Left lung (tissue), 10 donors: ENCODE data around the gene PKHD1. TPM values are rescaled to one million over a fixed set of nuclear protein-coding genes. Genes with fewer than 3 reads are reported as not detected.

ENCODE experiments used
- ATAC-seq: fragments of 200-7000 bp; cut with Tn5 transposase; one replicate; pipeline ENCODE4 v1.9.1; 2020; ENCODE audit warnings: moderate library complexity
- DNase-seq, 4 donors: peaks; one replicate each; pipeline ENCODE4 v3.0.0-alpha.2; 2013 to 2020
- H3K27ac ChIP-seq, 2 donors: fragments of 200-600 bp; sonication (generic) in 1 of 2; one replicate each; pipeline versions ENCODE4 v1.5.0 to v1.8.0; 2020 to 2021
- H3K27me3 ChIP-seq, 2 donors: fragments of 200-600 bp; sonication (generic) in 1 of 2; one replicate each; pipeline versions ENCODE4 v1.5.0 to v1.8.0; 2020 to 2021
- H3K36me3 ChIP-seq, 2 donors: fragments of 200-600 bp; sonication (generic) in 1 of 2; one replicate each; pipeline versions ENCODE4 v1.5.0 to v1.8.0; 2020 to 2021
- H3K4me1 ChIP-seq, 2 donors: fragments of 200-600 bp; one replicate each; pipeline ENCODE4 v1.8.0; 2021
- H3K4me3 ChIP-seq, 2 donors: fragments of 200-600 bp; sonication (generic) in 1 of 2; one replicate each; pipeline versions ENCODE4 v1.5.0 to v1.8.0; 2020 to 2021; ENCODE audit warnings: mild to moderate bottlenecking in 1 of 2
- H3K9me3 ChIP-seq, 2 donors: fragments of 200-600 bp; sonication (generic) in 1 of 2; one replicate each; pipeline versions ENCODE4 v1.5.0 to v1.8.0; 2020 to 2021
- intact Hi-C, 2 donors: fragments of 100-400 bp; cut with DNase I; formaldehyde crosslinking; loops; one replicate each; pipeline versions ENCODE4 v1.11.2 to v1.14.2; 2022
- polyA plus RNA-seq, 6 donors: library from polyadenylated mRNA; unstranded; fragments of 120-200 nt; gene quantifications; one replicate each; pipeline ENCODE4 v1.2.1, GENCODE V29; 2013; ENCODE audit not compliant: insufficient read length in 6 of 6
- total RNA-seq, 2 donors: library from RNA; stranded (reverse); fragmentation: NEBNext Ultra II Directional; extraction: Animal tissue kit (Norgen Biotek cat#: 25700); gene quantifications; one replicate each; pipeline ENCODE4 v1.2.1, GENCODE V29; 2021
- TF ChIP-seq, protein P1 (sequence below), 2 donors: fragments of 200-600 bp; sonication (generic) in 1 of 2; IDR thresholded peaks; one replicate each; pipeline versions ENCODE4 v1.5.0 to v1.8.0; 2021; ENCODE audit warnings: antibody characterized with exemption in 2 of 2
- donor health status: DM: no; HTN: yes; CAD: no.
- donor health status: DM: no; HTN: no; CAD: no.

Gene PKHD1
- total and polyA plus RNA-seq, 8 donors, result 0.29 to 7.9 (median 6.2) TPM

DNA sequence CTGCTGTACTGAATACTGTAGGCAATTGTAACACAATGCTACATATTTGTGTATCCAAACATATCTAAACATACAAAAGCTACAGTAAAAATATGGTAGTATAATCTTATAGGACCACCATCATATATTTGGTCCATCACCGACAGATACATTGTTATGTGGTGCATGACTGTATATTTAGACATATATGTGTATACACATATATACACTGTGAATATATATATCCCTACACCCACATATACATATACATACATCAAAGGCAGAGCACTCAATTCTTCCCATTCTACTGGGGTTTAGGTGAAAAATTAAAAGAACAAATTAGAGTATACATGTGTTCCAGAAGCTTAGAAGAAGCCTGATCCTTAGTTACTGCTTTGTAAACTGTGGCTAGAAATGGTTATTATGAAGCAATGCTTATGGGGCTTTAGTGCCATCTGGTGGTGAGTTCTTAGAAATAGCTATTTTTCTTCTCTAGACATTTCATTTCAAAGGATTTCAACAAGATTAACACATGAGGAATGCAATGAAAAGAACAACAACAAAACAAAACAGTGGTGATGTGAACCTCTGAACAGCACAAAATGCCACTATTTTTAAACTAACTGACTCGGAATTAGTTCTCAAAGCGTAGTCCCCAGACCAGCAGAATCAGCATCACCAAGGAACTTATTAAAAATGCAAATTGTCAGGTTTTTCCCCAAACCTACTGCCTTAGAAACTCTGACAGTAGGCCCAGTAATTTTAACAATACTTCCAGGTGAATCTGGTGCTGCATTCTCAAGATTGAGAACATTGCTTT, 38.0 kb downstream of the PKHD1 start:
- intact Hi-C loops, result no loop called here
- Histone ChIP-seq H3K4me1 (no peaks in the 10 kb centered on the region), H3K36me3 (no peaks in the 10 kb centered on the region), H3K9me3 (no peaks in the 10 kb centered on the region), H3K4me3 (no peak overlapping the region), H3K27ac (no peak overlapping the region), H3K27me3 (no peaks in the 10 kb centered on the region)
- ATAC-seq, result peak; percentile 73
- peak in 2 of 4 donors; percentile 17 to 26 for DNase-seq
- TF ChIP-seq, protein P1, sequence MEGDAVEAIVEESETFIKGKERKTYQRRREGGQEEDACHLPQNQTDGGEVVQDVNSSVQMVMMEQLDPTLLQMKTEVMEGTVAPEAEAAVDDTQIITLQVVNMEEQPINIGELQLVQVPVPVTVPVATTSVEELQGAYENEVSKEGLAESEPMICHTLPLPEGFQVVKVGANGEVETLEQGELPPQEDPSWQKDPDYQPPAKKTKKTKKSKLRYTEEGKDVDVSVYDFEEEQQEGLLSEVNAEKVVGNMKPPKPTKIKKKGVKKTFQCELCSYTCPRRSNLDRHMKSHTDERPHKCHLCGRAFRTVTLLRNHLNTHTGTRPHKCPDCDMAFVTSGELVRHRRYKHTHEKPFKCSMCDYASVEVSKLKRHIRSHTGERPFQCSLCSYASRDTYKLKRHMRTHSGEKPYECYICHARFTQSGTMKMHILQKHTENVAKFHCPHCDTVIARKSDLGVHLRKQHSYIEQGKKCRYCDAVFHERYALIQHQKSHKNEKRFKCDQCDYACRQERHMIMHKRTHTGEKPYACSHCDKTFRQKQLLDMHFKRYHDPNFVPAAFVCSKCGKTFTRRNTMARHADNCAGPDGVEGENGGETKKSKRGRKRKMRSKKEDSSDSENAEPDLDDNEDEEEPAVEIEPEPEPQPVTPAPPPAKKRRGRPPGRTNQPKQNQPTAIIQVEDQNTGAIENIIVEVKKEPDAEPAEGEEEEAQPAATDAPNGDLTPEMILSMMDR (IDR thresholded peaks at IDR 0.05), result peak; percentile 41 to 47

GRCh38 chr6:52046456-52046855, 41.0 kb downstream of the PKHD1 start:
- ATAC-seq (peak; percentile 23), DNase-seq (no peak)
- H3K36me3 ChIP-seq, result no peaks in the 10 kb centered on the region
- intact Hi-C loops, result no loop called here
- H3K27me3 ChIP-seq, result peaks cover 0 to 4% of the 10 kb centered on the region in 2 donors
- H3K27ac ChIP-seq, result no peak overlapping the region
- TF ChIP-seq, protein P1 (IDR thresholded peaks at IDR 0.05), result no peak
- H3K9me3 ChIP-seq, result no peaks in the 10 kb centered on the region
- H3K4me1 ChIP-seq, result no peaks in the 10 kb centered on the region
- no peak overlapping the region for H3K4me3 ChIP-seq

GRCh38 chr6:52045481-52045880, 41.9 kb downstream of the PKHD1 start:
- DNase-seq, result no peak
- Histone ChIP-seq H3K36me3 (no peaks in the 10 kb centered on the region), H3K4me3 (no peak overlapping the region), H3K9me3 (no peaks in the 10 kb centered on the region), H3K27me3 (peaks cover 0 to 4% of the 10 kb centered on the region in 2 donors), H3K4me1 (no peaks in the 10 kb centered on the region), H3K27ac (no peak overlapping the region)
- ATAC-seq, result no peak
- intact Hi-C loops, result no loop called here
- TF ChIP-seq, protein P1 (IDR thresholded peaks at IDR 0.05), result no peak

GRCh38 chr6:52045033-52045432, 42.4 kb downstream of the PKHD1 start:
- Histone ChIP-seq H3K27ac (no peak overlapping the region), H3K36me3 (no peaks in the 10 kb centered on the region), H3K9me3 (no peaks in the 10 kb centered on the region), H3K4me1 (no peaks in the 10 kb centered on the region), H3K4me3 (no peak overlapping the region), H3K27me3 (peaks cover 0 to 4% of the 10 kb centered on the region in 2 donors)
- DNase-seq (no peak), ATAC-seq (no peak)
- TF ChIP-seq, protein P1 (IDR thresholded peaks at IDR 0.05), result no peak
- intact Hi-C loops, result no loop called here

DNA sequence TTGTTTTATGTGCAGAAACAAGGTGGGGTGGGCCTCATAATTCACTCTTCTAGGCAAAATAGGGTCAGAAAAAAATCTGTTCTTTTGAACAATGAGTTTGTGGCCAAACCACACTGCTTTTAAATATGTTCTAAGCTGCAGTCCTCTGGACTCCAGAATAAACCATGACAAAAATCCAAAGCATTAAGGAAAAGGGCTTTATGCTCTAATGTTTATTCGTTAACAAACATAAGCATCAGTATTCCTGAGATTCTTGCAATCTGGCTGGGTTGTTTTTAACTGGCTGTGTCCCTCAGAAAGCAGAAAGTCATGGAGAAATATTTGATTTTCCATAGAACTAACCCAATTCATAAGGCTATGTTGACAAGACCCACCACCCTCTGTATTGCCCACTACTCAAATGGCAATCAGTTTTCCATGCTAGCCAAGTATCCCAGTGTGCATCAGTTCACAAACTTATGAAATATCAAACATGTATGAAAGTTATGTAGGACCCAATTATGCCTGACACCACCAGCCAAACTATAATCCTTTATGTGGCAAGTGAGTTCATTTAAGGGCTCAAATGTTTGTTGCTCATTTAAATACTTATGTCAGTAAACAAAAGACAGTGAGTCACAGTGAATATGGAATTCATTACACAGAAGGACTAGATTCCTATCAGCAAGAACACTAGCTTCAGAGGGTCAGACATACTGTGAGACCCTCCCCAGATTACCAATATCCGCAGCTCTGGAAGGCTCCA, 45.1 kb downstream of the PKHD1 start:
- Histone ChIP-seq H3K4me3 (no peak overlapping the region), H3K27me3 (peaks cover 0 to 4% of the 10 kb centered on the region in 2 donors), H3K27ac (no peak overlapping the region), H3K36me3 (no peaks in the 10 kb centered on the region), H3K9me3 (no peaks in the 10 kb centered on the region), H3K4me1 (no peaks in the 10 kb centered on the region)
- DNase-seq (no peak), ATAC-seq (no peak)
- intact Hi-C loops, result no loop called here
- TF ChIP-seq, protein P1 (IDR thresholded peaks at IDR 0.05), result no peak
